Astrocyte (in vitro differentiated cells and primary cell): ENCODE measurements around the gene KRT5.

Experiments
- EZH2 ChIP-seq: IDR thresholded peaks from 2 replicates; pipeline ENCODE4 v1.6.1; 2012; ENCODE audit warnings: mild to moderate bottlenecking, low read length, inconsistent platforms; ENCODE audit not compliant: insufficient read depth
- TF ChIP-seq, protein P1 (sequence below): IDR thresholded peaks from 2 replicates; pipeline ENCODE4 v1.5.1; 2011; ENCODE audit warnings: low read depth, mild to moderate bottlenecking, inconsistent platforms, low read length, moderate library complexity; ENCODE audit not compliant: insufficient read depth

DNA sequence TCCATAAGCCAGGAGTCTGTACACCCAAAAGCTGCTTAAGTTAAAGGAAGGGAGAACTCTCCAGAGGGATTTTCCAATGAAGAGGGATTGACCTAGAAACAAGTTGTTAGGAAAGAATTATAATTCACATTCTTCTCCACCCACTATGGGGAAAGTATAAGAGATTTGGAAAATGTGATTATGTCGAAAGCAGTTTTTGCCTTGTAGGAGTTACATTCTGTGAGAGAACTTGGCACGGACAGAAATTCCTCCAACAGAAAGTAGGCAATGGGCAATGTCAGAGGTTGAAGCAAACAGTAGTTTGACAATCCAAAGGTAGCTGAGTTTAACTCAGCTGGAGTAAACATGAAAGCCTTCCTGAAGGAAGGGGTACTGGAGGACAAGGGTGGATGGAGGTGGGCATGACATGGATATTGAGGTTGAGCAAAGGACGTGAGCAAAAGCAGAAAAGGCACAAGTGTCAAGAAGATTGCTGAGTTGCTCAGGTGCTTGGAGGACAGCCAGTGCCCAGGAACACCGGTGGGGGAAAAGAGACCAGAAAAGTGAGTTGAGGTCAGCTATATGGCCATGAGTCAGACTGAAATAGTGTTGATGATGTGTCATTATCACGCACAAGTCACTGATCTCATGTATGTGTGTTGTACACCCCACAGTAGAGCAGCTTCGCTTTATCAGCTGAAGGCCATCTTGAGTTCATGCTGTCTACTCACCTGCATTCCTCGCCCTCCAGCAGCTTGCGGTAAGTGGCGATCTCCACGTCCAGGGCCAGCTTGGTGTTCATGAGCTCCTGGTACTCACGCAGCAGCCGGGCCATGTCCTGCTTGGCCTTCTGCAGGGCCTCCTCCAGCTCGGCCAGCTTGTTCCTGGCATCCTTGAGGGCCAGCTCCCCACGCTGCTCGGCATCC is 4.0 kb downstream of the KRT5 start:
- TF ChIP-seq EZH2: no peak
- TF ChIP-seq, protein P1, sequence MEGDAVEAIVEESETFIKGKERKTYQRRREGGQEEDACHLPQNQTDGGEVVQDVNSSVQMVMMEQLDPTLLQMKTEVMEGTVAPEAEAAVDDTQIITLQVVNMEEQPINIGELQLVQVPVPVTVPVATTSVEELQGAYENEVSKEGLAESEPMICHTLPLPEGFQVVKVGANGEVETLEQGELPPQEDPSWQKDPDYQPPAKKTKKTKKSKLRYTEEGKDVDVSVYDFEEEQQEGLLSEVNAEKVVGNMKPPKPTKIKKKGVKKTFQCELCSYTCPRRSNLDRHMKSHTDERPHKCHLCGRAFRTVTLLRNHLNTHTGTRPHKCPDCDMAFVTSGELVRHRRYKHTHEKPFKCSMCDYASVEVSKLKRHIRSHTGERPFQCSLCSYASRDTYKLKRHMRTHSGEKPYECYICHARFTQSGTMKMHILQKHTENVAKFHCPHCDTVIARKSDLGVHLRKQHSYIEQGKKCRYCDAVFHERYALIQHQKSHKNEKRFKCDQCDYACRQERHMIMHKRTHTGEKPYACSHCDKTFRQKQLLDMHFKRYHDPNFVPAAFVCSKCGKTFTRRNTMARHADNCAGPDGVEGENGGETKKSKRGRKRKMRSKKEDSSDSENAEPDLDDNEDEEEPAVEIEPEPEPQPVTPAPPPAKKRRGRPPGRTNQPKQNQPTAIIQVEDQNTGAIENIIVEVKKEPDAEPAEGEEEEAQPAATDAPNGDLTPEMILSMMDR: no peak
